HG03565 (cell line): ENCODE results near the gene KCTD14.

Source experiments
- ATAC-seq: cut with Tn5 transposase; IDR thresholded peaks from one replicate; pipeline ENCODE4 v1.9.1; 2021; ENCODE audit warnings: mild to moderate bottlenecking, moderate library complexity; ENCODE audit not compliant: unreplicated experiment

Gene KCTD14

DNA sequence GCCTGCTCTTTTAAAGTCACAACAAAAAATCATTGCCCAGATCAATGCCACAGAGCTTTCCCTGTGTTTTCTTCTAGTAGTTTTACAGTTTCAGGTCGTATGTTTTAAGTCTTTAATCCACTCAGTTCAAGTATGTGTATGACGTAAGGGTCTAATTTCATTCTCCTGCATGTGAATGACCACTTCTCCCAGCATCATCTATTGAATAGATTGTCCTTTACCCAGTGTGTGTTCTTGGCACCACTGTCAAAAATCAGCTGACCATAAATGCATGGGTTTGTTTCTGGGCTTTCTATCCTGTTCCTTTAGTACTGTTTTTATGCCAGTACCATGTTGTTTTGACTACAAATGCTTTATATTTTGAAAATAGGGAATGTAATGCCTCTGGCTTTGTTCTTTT, 56.7 kb downstream of the KCTD14 start:
- ATAC-seq: no peak
